OCI-M1 (cell line): ENCODE measurements around the gene PDZD8.
A peak's percentile ranks its signal among the peaks of the same experiment; 100 is the strongest.

ENCODE experiments used
- DNase-seq: peaks from one replicate; lab custom pipeline; 2025; lab: John Stamatoyannopoulos, UW

PDZD8 gene

GRCh38 chr10:117398029-117398428, 22.8 kb upstream of the PDZD8 start:
- no peak for DNase-seq

DNA sequence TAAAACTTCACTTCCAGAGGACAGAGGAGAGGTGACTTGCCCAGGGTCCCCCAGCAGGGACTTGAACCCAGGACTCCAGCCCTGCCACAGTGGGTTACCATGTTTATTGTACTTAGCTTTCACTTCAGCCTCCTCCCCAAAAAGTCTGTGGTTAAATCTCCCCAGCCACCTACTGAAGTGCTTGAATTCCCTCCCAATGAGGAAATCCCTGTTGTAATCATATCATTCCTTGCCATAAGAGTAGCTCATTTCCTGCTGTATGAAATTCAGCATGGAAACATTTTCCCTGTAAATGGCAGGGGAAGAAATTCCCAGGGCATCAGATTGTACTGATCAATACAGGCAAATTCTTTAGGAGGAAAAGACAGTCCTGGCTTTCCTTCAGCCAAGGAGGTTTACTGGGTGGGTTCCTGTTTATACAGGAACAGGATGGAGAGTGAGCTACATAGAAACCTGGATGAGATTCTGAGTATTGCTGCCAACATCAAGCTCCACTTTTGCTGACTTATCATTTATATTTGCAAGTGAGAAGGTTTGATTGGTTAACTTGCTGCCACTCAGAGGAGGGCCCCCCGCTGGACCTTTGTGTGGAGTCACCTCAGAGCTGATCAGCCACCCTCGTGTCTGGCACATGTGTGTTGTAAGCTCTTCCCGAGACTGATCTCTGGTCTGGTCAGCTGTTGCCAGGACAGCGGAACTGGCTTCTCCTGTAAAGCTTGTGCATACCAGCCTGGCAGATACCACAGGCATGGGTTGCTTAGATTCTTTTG, 16.4 kb upstream of the PDZD8 start:
- DNase-seq, result no peak

DNA sequence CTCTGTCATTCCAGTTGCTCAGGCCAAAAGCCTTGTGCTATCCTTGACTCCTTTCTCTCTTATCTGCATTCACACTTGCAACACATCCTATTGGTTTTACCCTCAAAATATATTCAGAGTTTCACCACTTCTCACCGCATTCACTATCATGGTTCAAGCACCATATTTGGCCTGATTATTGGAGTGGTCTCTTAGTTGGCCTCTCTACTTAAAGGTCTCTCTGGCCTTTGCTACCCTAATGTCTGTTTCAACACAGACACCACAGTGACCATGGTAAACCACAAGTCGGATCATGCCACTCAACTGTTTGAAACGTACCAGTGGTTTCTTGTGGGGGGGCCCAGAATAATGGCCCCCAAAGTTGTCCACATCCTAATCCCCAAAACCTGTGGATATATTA, 15.2 kb upstream of the PDZD8 start:
- peak; percentile 68 for DNase-seq

- no peak for DNase-seq
Observed at GRCh38 chr10:117386805-117387204, 11.6 kb upstream of the PDZD8 start.

GRCh38 chr10:117382861-117383260, 7.6 kb upstream of the PDZD8 start:
- DNase-seq, result no peak

DNA sequence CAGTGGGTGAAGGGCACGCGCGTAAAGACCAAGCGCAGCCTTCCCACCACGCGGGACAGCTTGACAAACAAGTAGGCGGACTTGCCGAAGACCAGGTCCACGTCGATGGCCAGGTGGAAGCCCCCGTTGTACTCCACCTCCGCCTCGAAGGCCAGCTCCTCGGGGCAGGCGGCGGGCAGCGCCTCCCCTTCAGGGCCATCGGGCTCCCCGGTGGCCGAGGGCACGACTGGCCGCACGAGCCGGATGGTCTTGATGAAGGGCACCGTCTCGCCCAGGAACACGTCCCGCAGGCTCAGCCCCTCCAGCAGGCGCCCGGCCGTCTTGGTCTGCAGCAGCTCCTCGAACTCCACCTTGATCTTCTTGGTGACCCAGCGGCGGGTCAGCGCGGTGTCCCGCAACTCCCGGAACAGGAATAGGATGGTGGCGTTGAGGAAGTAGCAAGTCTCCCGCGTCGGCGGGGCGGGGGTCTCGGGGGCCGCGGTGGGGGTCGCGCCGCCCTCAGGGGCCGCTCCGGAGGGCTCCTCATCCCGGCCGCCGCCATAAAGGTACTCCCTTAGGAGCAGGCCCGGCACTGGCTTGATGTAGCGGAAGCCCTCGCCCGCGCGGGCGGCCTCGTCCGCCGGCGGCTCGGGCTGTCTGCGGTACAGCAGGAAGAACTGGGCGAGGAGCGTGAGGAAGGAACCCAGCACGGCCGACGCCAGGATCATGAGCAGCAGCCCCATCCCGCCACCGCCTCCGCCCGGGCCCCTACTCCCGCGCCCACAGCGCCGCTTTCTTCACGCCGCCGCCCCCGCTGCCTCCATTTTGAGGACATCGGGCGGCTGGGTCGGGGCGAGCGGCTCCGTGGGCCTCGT, 507 bp downstream of the PDZD8 start:
- DNase-seq, result peak; percentile 73

DNA sequence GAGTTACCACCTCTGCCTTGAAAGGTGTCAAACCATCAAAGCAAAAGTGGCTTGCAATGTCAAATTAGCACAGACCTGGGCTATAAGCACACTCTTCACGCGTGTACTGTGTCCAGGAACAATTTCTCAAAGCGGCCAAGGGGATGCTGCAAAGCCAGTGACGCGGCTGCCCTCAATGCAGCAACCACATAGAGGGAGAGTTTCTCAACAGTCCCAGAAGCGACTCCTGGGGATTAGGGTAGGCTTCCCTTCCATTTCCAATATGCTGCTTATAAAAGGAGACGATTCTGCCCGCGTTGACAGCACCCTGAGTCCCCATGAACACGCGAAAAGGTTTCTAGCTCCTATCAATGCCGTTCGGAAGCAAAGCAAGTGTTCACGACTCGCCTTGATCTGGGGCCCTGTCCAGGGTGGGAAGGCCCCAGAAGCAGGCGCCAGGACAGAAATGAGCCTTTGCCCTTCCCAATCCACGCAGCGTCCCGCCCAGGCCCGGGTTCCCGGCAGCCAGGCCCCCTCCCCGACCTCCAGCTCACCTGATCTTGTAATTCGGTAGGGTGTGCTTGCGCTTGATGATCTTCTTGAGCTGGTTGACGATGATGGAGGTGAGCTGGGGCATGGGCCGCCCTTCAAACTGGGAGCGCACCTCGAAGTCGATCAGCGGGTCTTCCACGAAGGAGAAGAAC, 1.3 kb downstream of the PDZD8 start:
- DNase-seq, result peak; percentile 71

DNA sequence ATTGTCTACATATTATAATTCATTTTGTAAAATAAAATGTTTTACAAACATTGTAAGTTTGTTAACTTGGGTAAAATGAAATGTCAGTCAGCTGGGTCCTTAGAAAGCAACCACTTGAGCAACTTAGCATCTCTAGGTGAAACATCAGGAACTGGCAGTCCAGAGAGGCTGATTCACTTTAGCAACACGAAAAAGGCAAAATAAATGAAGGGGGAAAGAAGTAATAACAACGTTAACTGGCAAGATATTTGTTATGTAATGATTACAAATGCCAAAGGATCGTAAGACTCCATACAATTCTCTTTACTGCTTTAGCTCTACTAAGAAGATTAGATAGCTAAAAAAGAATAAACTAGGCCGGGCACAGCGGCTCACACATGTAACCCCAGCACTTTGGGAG, 5.0 kb downstream of the PDZD8 start:
- peak; percentile 71 for DNase-seq

- no peak for DNase-seq
Observed at GRCh38 chr10:117367718-117368117, 7.5 kb downstream of the PDZD8 start.

- DNase-seq, result no peak
Observed at GRCh38 chr10:117366741-117367140, 8.5 kb downstream of the PDZD8 start.

DNA sequence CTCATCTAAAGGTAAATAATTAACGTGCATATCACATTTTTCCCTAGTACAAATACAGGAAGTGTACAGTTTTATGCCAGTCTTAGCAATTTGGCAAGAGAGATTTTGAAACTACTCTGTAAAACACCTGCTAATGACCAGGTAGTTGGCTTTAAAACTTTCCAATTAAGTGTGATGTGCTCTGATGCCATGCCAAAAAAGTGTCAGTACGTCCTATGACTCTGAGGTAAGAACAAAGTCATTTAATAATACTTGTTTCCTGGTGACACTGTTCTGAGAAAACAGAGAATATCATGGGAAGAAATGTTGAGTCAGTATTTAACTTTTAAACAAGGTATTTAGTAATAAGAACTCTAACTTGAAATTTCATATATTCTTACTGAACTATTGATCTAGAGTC, 9.6 kb downstream of the PDZD8 start:
- DNase-seq, result no peak

DNA sequence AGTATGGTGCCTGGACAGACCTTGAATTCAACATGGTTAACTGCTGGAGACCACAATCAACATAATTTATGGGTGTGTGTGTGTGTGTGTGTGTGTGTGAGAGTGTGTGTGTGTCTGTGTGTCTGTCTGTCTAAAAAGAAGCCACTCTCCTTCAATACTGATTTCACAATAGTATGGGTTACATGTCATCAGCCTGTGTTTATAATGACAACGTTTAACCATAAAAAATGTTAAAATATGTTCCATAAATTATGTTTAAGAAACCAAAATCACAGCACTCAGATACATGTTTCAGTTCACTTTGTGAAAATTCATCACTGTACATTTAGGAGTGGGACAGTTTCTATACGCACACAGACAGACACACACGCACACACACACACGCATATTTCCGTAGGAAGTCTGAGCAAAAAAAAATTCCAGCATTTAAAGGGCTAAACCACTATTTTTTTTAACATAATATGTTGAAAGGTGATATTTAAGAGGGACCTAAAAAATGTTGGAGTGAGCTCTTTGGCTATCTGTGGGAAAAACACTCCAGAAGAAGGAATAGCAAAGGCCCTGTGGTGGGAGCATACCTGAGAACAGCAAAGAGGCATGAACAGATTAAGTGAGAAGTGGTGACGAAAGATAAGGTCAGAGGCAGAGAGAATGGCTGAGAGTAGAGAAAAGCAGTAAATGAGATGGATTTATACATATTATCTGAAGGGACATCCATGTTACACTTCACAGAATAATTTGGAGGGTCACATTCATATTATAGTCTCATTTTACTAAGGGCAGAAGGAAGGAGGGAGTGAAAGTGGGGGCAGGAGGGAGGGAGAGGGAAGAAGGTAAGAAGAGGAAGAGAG, 10.9 kb downstream of the PDZD8 start:
- peak; percentile 75 for DNase-seq

GRCh38 chr10:117363028-117363427, 12.2 kb downstream of the PDZD8 start:
- DNase-seq, result no peak

DNA sequence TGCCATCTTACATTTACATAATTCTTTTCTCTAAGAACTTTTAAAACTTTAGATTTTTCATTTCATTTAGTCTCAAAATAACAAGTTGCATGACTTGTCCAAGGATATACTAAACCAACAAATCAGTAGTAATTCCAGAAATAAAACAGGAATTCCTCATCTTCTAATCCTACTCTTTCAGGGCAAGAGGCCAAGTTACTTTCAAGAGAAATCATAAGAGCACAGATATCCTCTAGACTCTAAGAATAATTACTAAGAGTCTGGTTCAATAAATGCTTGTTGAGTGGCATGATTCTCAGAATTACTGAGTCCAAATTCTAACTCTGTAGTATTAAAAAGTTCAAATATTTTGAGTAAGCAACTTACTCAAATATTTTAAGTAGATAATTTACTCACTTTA, 12.9 kb downstream of the PDZD8 start:
- DNase-seq, result no peak

- DNase-seq, result no peak
Observed at GRCh38 chr10:117360994-117361667, 14.1 kb downstream of the PDZD8 start.

DNA sequence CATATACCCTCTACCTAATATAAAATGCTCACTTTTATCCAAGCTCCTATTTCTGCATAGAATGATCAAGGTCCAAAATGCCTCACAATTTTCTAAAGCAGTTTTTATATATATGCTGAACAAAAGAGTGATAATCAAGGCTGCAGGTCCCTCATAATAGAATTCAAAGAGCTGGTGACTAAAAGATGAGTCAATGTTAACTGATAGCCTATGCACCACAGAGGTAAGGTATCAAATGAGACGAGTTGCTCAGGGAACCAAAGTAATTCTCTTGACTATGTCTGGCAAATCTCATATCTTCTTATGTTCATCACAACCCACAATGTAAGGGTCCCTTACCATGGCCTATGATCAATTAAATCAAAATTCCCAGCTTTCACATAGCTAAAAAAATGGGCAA, 15.2 kb downstream of the PDZD8 start:
- no peak for DNase-seq

DNA sequence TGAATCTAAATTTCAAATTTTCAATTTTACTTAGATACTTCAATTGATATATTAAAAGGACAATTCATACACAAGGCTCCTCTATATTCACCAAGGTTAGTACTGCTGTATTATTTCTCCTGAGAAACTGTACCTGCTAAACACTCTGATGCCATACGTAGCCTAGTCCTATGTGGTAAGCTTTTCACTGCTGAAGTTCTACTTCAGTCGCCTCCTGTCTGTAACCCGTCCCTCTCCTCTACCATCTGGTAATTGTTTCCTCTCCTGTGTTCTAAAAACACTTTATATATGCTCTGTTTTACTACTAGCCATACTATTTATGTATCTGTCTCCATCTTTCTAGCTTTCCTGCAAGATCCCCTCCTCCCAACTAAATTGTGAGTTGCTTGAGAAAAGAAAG, 20.2 kb downstream of the PDZD8 start:
- no peak for DNase-seq

GRCh38 chr10:117353684-117354083, 21.6 kb downstream of the PDZD8 start:
- no peak for DNase-seq

DNA sequence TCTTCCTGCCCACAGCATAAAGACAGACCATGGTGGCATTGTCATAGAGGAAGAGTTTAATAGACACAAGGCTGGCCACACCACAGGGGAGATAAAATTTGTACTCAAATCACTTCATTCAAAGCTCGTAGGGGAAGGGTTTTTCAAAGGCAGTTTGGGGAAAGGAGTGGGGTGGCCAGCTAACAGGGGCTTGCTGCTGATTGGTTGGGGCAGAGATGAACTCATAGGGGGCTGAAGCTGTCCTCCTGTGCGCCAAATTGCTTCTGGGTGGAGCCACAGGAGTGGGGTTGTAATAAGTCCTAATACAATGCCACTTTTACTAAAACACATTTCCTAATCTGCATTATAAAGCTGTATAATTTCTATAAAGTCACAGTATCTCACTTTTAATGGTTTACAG, 22.5 kb downstream of the PDZD8 start:
- DNase-seq, result no peak

- no peak for DNase-seq
Observed at GRCh38 chr10:117351996-117352395, 23.2 kb downstream of the PDZD8 start.

GRCh38 chr10:117351558-117351957, 23.7 kb downstream of the PDZD8 start:
- DNase-seq, result no peak
